Keratinocyte (primary cell): Measurements from ENCODE around the gene NOVA2. TPM values are rescaled to one million over a fixed set of nuclear protein-coding genes. Genes with fewer than 3 reads are reported as not detected.

Experiments used
- DNase-seq: peaks from one replicate; pipeline ENCODE4 v3.0.0-alpha.2; 2011; ENCODE audit warnings: low read depth, missing footprints, low spot score
- FAIRE-seq: peaks from 2 replicates; lab custom pipeline; 2011; peaks lifted over from hg19 to GRCh38; lab: Jason Lieb, UNC
- H2AFZ ChIP-seq: 2 replicates; pipeline ENCODE4 v1.6.0; 2012; ENCODE audit warnings: low read length, control low read depth, inconsistent platforms; ENCODE audit not compliant: control insufficient read depth
- H3K27ac ChIP-seq: 2 replicates; pipeline ENCODE4 v1.5.1; 2011; ENCODE audit warnings: low read length; ENCODE audit not compliant: control insufficient read depth, insufficient read depth
- H3K27me3 ChIP-seq: 3 replicates; pipeline ENCODE4 v1.6.0; 2011; ENCODE audit warnings: low read length; ENCODE audit not compliant: control insufficient read depth, insufficient read depth; ENCODE audit errors: extremely low read depth
- H3K36me3 ChIP-seq, 2 experiments: 2 replicates in 1 of 2; 3 replicates in 1 of 2; pipeline ENCODE4 v1.5.1; 2011; ENCODE audit warnings: low read length in 2 of 2, mild to moderate bottlenecking in 1 of 2; ENCODE audit not compliant: control insufficient read depth in 2 of 2, insufficient read depth in 2 of 2; ENCODE audit errors: extremely low read depth in 1 of 2
- H3K4me1 ChIP-seq: 3 replicates; pipeline ENCODE4 v1.5.1; 2011; ENCODE audit warnings: low read length; ENCODE audit not compliant: control insufficient read depth, insufficient read depth; ENCODE audit errors: extremely low read depth
- H3K4me2 ChIP-seq: 3 replicates; pipeline ENCODE4 v1.6.0; 2011; ENCODE audit warnings: low read depth, low read length; ENCODE audit not compliant: control insufficient read depth, insufficient read depth; ENCODE audit errors: extremely low read depth
- H3K4me3 ChIP-seq, 3 experiments: fragments of 200-600 bp in 1 of 3; sonication (generic) in 1 of 3; 2 replicates in 2 of 3; 3 replicates in 1 of 3; pipeline ENCODE4 v1.5.1; 2011 to 2016; ENCODE audit warnings: low read length in 3 of 3, mild to moderate bottlenecking in 3 of 3, control low read depth in 2 of 3, inconsistent platforms in 1 of 3, low read depth in 1 of 3, mixed read lengths in 1 of 3, mixed run types in 1 of 3, moderate library complexity in 1 of 3; ENCODE audit not compliant: control insufficient read depth in 2 of 3, insufficient read depth in 2 of 3; ENCODE audit errors: extremely low read depth in 1 of 3
- H3K79me2 ChIP-seq: 2 replicates; pipeline ENCODE4 v1.6.0; 2012; ENCODE audit warnings: low read length; ENCODE audit not compliant: control insufficient read depth, insufficient read depth
- H3K9ac ChIP-seq: 3 replicates; pipeline ENCODE4 v1.6.0; 2011; ENCODE audit warnings: low read length; ENCODE audit not compliant: control insufficient read depth, insufficient read depth; ENCODE audit errors: extremely low read depth
- H3K9me1 ChIP-seq: 3 replicates; pipeline ENCODE4 v1.6.0; 2011; ENCODE audit warnings: low read length; ENCODE audit not compliant: control insufficient read depth, insufficient read depth; ENCODE audit errors: extremely low read depth
- H3K9me3 ChIP-seq: 2 replicates; pipeline ENCODE4 v1.5.1; 2012; ENCODE audit warnings: low read depth, low read length; ENCODE audit not compliant: control insufficient read depth
- H4K20me1 ChIP-seq: 3 replicates; pipeline ENCODE4 v1.6.0; 2011; ENCODE audit warnings: low read length; ENCODE audit not compliant: control insufficient read depth, insufficient read depth; ENCODE audit errors: extremely low read depth
- CTCF ChIP-seq, 3 experiments: IDR thresholded peaks in 1 of 3; conservative IDR thresholded peaks in 1 of 3; optimal IDR thresholded peaks in 1 of 3; 2 replicates in 2 of 3; 3 replicates in 1 of 3; pipeline versions ENCODE3 to v1.5.1; 2011; ENCODE audit warnings: low read length in 3 of 3, mild to moderate bottlenecking in 3 of 3, moderate library complexity in 2 of 3, control low read depth in 1 of 3, inconsistent platforms in 1 of 3; ENCODE audit not compliant: insufficient read depth in 2 of 3; ENCODE audit errors: extremely low read depth in 1 of 3
- EZH2 ChIP-seq: IDR thresholded peaks from one replicate; pipeline ENCODE4 v1.6.1; 2012; ENCODE audit warnings: inconsistent platforms, mild to moderate bottlenecking, low read length, moderate library complexity
- dilution Hi-C: fragments of 300-500 bp; cut with MboI; formaldehyde crosslinking; loops from one replicate; pipeline ENCODE4 v1.7.0; 2020; ENCODE audit warnings: low sequenced_read_pairs; ENCODE audit not compliant: extremely low pct_ligation_motif_present
- polyA plus RNA-seq, 5 experiments: library from polyadenylated mRNA; depleted of rRNA in 3 of 5; stranded (reverse) in 3 of 5; stranded (forward) in 1 of 5; unstranded in 1 of 5; fragments of >200 nt; gene quantifications; 1 replicate in 1 of 5; 2 replicates in 3 of 5; 3 replicates in 1 of 5; pipeline versions ENCODE4 v1.2.1 to v1.2.3, GENCODE V29; 2011 to 2012; ENCODE audit warnings: missing spikeins in 2 of 5, low read depth in 1 of 5, low replicate concordance in 1 of 5

Gene NOVA2
- polyA plus RNA-seq, 1 donor (not counting 4 experiments of a cell fraction or from before 2014, with no cell fraction given), result not detected

GRCh38 chr19:45952341-45952685 is 21.4 kb downstream of the NOVA2 start:
- H3K4me2 ChIP-seq, result no peak overlapping the region

GRCh38 chr19:45947926-45948325 is 25.7 kb downstream of the NOVA2 start:
- DNase-seq (no peak), FAIRE-seq (peak; percentile 57)
- no peak overlapping the region for H3K27ac ChIP-seq

More at GRCh38 chr19:45952341-45952685, 21.4 kb downstream of the NOVA2 start:
- Histone ChIP-seq H3K9ac (no peak overlapping the region), H3K36me3 (no peaks in the 10 kb centered on the region), H4K20me1 (no peaks in the 10 kb centered on the region), H3K27me3 (no peaks in the 10 kb centered on the region), H2AFZ (no peak overlapping the region), H3K4me3 (no peak overlapping the region), H3K27ac (no peak overlapping the region), H3K4me1 (peaks cover 31% of the 10 kb centered on the region), H3K9me1 (no peaks in the 10 kb centered on the region), H3K9me3 (no peaks in the 10 kb centered on the region), H3K79me2 (no peaks in the 10 kb centered on the region)
- FAIRE-seq (no peak), DNase-seq (no peak)
- dilution Hi-C loops, result no loop called here
- TF ChIP-seq CTCF (optimal IDR thresholded peaks at IDR 0.05 in 1 of 3, IDR thresholded peaks at IDR 0.05 in 1 of 3, conservative IDR thresholded peaks at IDR 0.05 in 1 of 3; ENCODE audit: extremely low read depth in 1 of 3, insufficient read depth in 2 of 3, low read length in 3 of 3) (no peak), EZH2 (no peak)

More at GRCh38 chr19:45947926-45948325, 25.7 kb downstream of the NOVA2 start:
- no peak overlapping the region for H3K4me3 ChIP-seq
- no peaks in the 10 kb centered on the region for H3K36me3 ChIP-seq
- H4K20me1 ChIP-seq, result no peaks in the 10 kb centered on the region
- no peak overlapping the region for H3K9ac ChIP-seq
- no peaks in the 10 kb centered on the region for H3K79me2 ChIP-seq
- H3K4me2 ChIP-seq, result no peak overlapping the region
- no peaks in the 10 kb centered on the region for H3K27me3 ChIP-seq
- H2AFZ ChIP-seq, result no peak overlapping the region
- H3K4me1 ChIP-seq, result peaks cover 6% of the 10 kb centered on the region
- H3K9me3 ChIP-seq, result no peaks in the 10 kb centered on the region
- dilution Hi-C loops, result no loop called here
- H3K9me1 ChIP-seq, result no peaks in the 10 kb centered on the region
- TF ChIP-seq CTCF (optimal IDR thresholded peaks at IDR 0.05 in 1 of 3, IDR thresholded peaks at IDR 0.05 in 1 of 3, conservative IDR thresholded peaks at IDR 0.05 in 1 of 3; ENCODE audit: extremely low read depth in 1 of 3, insufficient read depth in 2 of 3, low read length in 3 of 3), result no peak
- no peak for TF ChIP-seq EZH2
